Loucy (cell line): ENCODE results near the gene GDF9.

ENCODE experiments used
- CTCF ChIP-seq: fragments of 200-600 bp; sonication (generic); conservative IDR thresholded peaks from 2 replicates; pipeline ENCODE4 v1.5.1; 2014; ENCODE audit warnings: mild to moderate bottlenecking, antibody characterized with exemption, low read length
- EZH2phosphoT487 ChIP-seq: fragments of 200-600 bp; IDR thresholded peaks from 2 replicates; pipeline ENCODE4 v1.6.1; 2018; ENCODE audit warnings: antibody characterized with exemption, mild to moderate bottlenecking, moderate library complexity, borderline replicate concordance

GRCh38 chr5:132813599-132814502 lies 52.4 kb downstream of the GDF9 start:
- TF ChIP-seq EZH2phosphoT487 (no peak), CTCF (no peak)
